ENCODE results near the gene BAD. TPM values are rescaled to one million over a fixed set of nuclear protein-coding genes. Genes with fewer than 3 reads are reported as not detected.
A peak's percentile ranks its signal among the peaks of the same experiment; 100 is the strongest.
"Not testable (repeated sequence)": the region's sequence is repeated elsewhere in the genome, so short reads cannot be mapped to it uniquely, and the experiment has no call there.

The BAD gene
- total and polyA plus RNA-seq, 4 experiments from 2014 or later = 23.1 to 70.1 (median 37.2) TPM

GRCh38 chr11:64324692-64325469 lies 40.4 kb upstream of the BAD start:
- CTCF ChIA-PET (ENCODE audit: partially characterized antibody) = interaction anchor here (1.0 to 1.1 kb wide), 2 partner anchors 20 to 24 kb away, joined by 3 to 5 read pairs; no protein-coding TSS in a partner anchor
- Mint-ChIP-seq H3K4me1 (peaks cover 4 to 8% (median 5%) of the 10 kb centered on the region in 4 donors), H3K4me3 (no peak overlapping the region)

GRCh38 chr11:64323984-64324383 lies 39.5 kb upstream of the BAD start:
- H3K36me3 Mint-ChIP-seq = peaks cover 9 to 13% of the 10 kb centered on the region in 2 donors
- POLR2A ChIA-PET (ENCODE audit: partially characterized antibody); H3K36me3 ChIP-seq (ENCODE audit: insufficient read depth, low read length); H3K9me3 Mint-ChIP-seq; H3K27me3 ChIP-seq (ENCODE audit: insufficient read depth, low read length); H3K4me3 Mint-ChIP-seq; H3K27ac ChIP-seq (ENCODE audit: low read depth, low read length); intact Hi-C loops (cut with micrococcal nuclease); H3K27me3 Mint-ChIP-seq; H3K9me3 ChIP-seq (ENCODE audit: control insufficient read depth in 1 of 2, low read length in 2 of 2); DNase-seq; H3K4me1 ChIP-seq (ENCODE audit: insufficient read depth, low read length); H3K4me3 ChIP-seq (ENCODE audit: low read length in 2 of 2): not testable (repeated sequence)
- CTCF ChIA-PET (ENCODE audit: partially characterized antibody) = interaction anchor here (2.5 kb wide), 1 partner anchor 19 kb away, joined by 5 read pairs; the partner anchor contains the start of gene ESRRA
- peak overlapping the region in 2 of 7 donors; percentile 17 to 28 for H3K27ac Mint-ChIP-seq
- H3K4me1 Mint-ChIP-seq = peaks cover 8 to 15% (median 11%) of the 10 kb centered on the region in 4 donors

More at GRCh38 chr11:64324692-64325469, 40.4 kb upstream of the BAD start:
- no peaks in the 10 kb centered on the region for H3K27me3 Mint-ChIP-seq
- Histone ChIP-seq H3K27me3 (ENCODE audit: insufficient read depth, low read length) (no peaks in the 10 kb centered on the region), H3K36me3 (ENCODE audit: insufficient read depth, low read length) (no peaks in the 10 kb centered on the region), H3K9me3 (ENCODE audit: control insufficient read depth in 1 of 2, low read length in 2 of 2) (no peaks in the 10 kb centered on the region), H3K4me1 (ENCODE audit: insufficient read depth, low read length) (no peaks in the 10 kb centered on the region), H3K27ac (ENCODE audit: low read depth, low read length) (no peak overlapping the region), H3K4me3 (ENCODE audit: low read length in 2 of 2) (no peak overlapping the region)
- peak overlapping the region in 1 of 7 donors; percentile 5 for H3K27ac Mint-ChIP-seq
- H3K9me3 Mint-ChIP-seq = no peaks in the 10 kb centered on the region
- DNase-seq = no peak
- intact Hi-C loops (cut with micrococcal nuclease) = no loop called here
- H3K36me3 Mint-ChIP-seq = peaks cover 9 to 13% of the 10 kb centered on the region in 2 donors
- POLR2A ChIA-PET (ENCODE audit: partially characterized antibody) = no interaction called here

- ChIA-PET POLR2A (ENCODE audit: partially characterized antibody) (no interaction called here), CTCF (ENCODE audit: partially characterized antibody) (interaction anchor here (2.5 kb wide), 1 partner anchor 19 kb away, joined by 5 read pairs; the partner anchor contains the start of gene ESRRA)
- Histone ChIP-seq H3K27ac (ENCODE audit: low read depth, low read length) (no peak overlapping the region), H3K4me1 (ENCODE audit: insufficient read depth, low read length) (peaks cover 12% of the 10 kb centered on the region), H3K4me3 (ENCODE audit: low read length in 2 of 2) (no peak overlapping the region), H3K9me3 (ENCODE audit: control insufficient read depth in 1 of 2, low read length in 2 of 2) (no peaks in the 10 kb centered on the region), H3K36me3 (ENCODE audit: insufficient read depth, low read length) (no peaks in the 10 kb centered on the region), H3K27me3 (ENCODE audit: insufficient read depth, low read length) (no peaks in the 10 kb centered on the region)
- H3K27me3 Mint-ChIP-seq = no peaks in the 10 kb centered on the region
- H3K4me1 Mint-ChIP-seq = peaks cover 10 to 19% (median 15%) of the 10 kb centered on the region in 4 donors
- H3K4me3 Mint-ChIP-seq = no peak overlapping the region
- DNase-seq = no peak
- intact Hi-C loops (cut with micrococcal nuclease) = no loop called here
- H3K27ac Mint-ChIP-seq = peak overlapping the region in 2 of 7 donors; percentile 28 to 77
- H3K36me3 Mint-ChIP-seq = peaks cover 9 to 13% of the 10 kb centered on the region in 2 donors
- H3K9me3 Mint-ChIP-seq = no peaks in the 10 kb centered on the region
Observed at GRCh38 chr11:64323373-64323772, 38.9 kb upstream of the BAD start.

GRCh38 chr11:64322925-64323260 lies 38.4 kb upstream of the BAD start:
- intact Hi-C loops (cut with micrococcal nuclease) = no loop called here
- Histone ChIP-seq H3K4me1 (ENCODE audit: insufficient read depth, low read length) (peaks cover 12% of the 10 kb centered on the region), H3K27ac (ENCODE audit: low read depth, low read length) (no peak overlapping the region), H3K9me3 (ENCODE audit: control insufficient read depth in 1 of 2, low read length in 2 of 2) (no peaks in the 10 kb centered on the region), H3K36me3 (ENCODE audit: insufficient read depth, low read length) (no peaks in the 10 kb centered on the region), H3K4me3 (ENCODE audit: low read length in 2 of 2) (no peak overlapping the region), H3K27me3 (ENCODE audit: insufficient read depth, low read length) (no peaks in the 10 kb centered on the region)
- DNase-seq = no peak
- peaks cover 9 to 15% of the 10 kb centered on the region in 2 donors for H3K36me3 Mint-ChIP-seq
- ChIA-PET POLR2A (ENCODE audit: partially characterized antibody) (interaction anchor here (1.1 to 1.3 kb wide), 2 partner anchors 17 to 18 kb away, joined by 3 to 4 read pairs; partner anchors contain the start of genes CCDC88B and ESRRA), CTCF (ENCODE audit: partially characterized antibody) (interaction anchor here (2.5 kb wide), 1 partner anchor 18 kb away, joined by 5 read pairs; the partner anchor contains the start of gene ESRRA)
- no peaks in the 10 kb centered on the region for H3K27me3 Mint-ChIP-seq
- H3K4me1 Mint-ChIP-seq = peaks cover 12 to 24% (median 17%) of the 10 kb centered on the region in 4 donors
- peaks cover 0 to under 1% (median 0%) of the 10 kb centered on the region in 8 donors for H3K9me3 Mint-ChIP-seq
- H3K27ac Mint-ChIP-seq = no peak overlapping the region
- no peak overlapping the region for H3K4me3 Mint-ChIP-seq

GRCh38 chr11:64321533-64321932 lies 37.1 kb upstream of the BAD start:
- intact Hi-C loops (cut with micrococcal nuclease) = no loop called here
- peaks cover 16 to 37% (median 25%) of the 10 kb centered on the region in 4 donors for H3K4me1 Mint-ChIP-seq
- ChIA-PET CTCF (ENCODE audit: partially characterized antibody) (interaction anchor here (0.5 to 2.5 kb wide), 3 partner anchors 10 to 954 kb away, joined by 3 to 5 read pairs (median 3); partner anchors contain the start of gene ESRRA), POLR2A (ENCODE audit: partially characterized antibody) (interaction anchor here (1.1 to 1.3 kb wide), 2 partner anchors 16 to 18 kb away, joined by 3 to 4 read pairs; partner anchors contain the start of genes CCDC88B and ESRRA)
- H3K36me3 Mint-ChIP-seq = peaks cover 9 to 28% of the 10 kb centered on the region in 2 donors
- H3K4me3 ChIP-seq (ENCODE audit: low read length in 2 of 2) = no peak overlapping the region
- H3K4me1 ChIP-seq (ENCODE audit: insufficient read depth, low read length) = peaks cover 20% of the 10 kb centered on the region
- H3K9me3 ChIP-seq (ENCODE audit: control insufficient read depth in 1 of 2, low read length in 2 of 2) = no peaks in the 10 kb centered on the region
- H3K36me3 ChIP-seq (ENCODE audit: insufficient read depth, low read length) = no peaks in the 10 kb centered on the region
- H3K27ac Mint-ChIP-seq = peak overlapping the region in 3 of 7 donors; percentile 34 to 84 (median 39)
- no peak for DNase-seq
- H3K9me3 Mint-ChIP-seq = peaks cover 0 to 2% (median 0%) of the 10 kb centered on the region in 8 donors
- H3K27ac ChIP-seq (ENCODE audit: low read depth, low read length) = no peak overlapping the region
- H3K4me3 Mint-ChIP-seq = peak overlapping the region in 1 of 8 donors; percentile 47
- no peaks in the 10 kb centered on the region for H3K27me3 ChIP-seq (ENCODE audit: insufficient read depth, low read length)
- no peaks in the 10 kb centered on the region for H3K27me3 Mint-ChIP-seq

GRCh38 chr11:64321026-64321425 lies 36.6 kb upstream of the BAD start:
- no peak overlapping the region for H3K4me3 ChIP-seq (ENCODE audit: low read length in 2 of 2)
- no peaks in the 10 kb centered on the region for H3K27me3 ChIP-seq (ENCODE audit: insufficient read depth, low read length)
- peaks cover 0 to 2% (median 0%) of the 10 kb centered on the region in 8 donors for H3K9me3 Mint-ChIP-seq
- POLR2A ChIA-PET (ENCODE audit: partially characterized antibody) = no interaction called here
- peak overlapping the region in 6 of 7 donors; percentile 18 to 84 (median 66) for H3K27ac Mint-ChIP-seq
- no peaks in the 10 kb centered on the region for H3K27me3 Mint-ChIP-seq
- H3K27ac ChIP-seq (ENCODE audit: low read depth, low read length) = no peak overlapping the region
- H3K4me3 Mint-ChIP-seq = peak overlapping the region in 4 of 8 donors; percentile 17 to 47 (median 40)
- peaks cover 16 to 41% (median 26%) of the 10 kb centered on the region in 4 donors for H3K4me1 Mint-ChIP-seq
- no peaks in the 10 kb centered on the region for H3K9me3 ChIP-seq (ENCODE audit: control insufficient read depth in 1 of 2, low read length in 2 of 2)
- DNase-seq = no peak
- peaks cover 25% of the 10 kb centered on the region for H3K4me1 ChIP-seq (ENCODE audit: insufficient read depth, low read length)
- peaks cover 9 to 32% of the 10 kb centered on the region in 2 donors for H3K36me3 Mint-ChIP-seq
- intact Hi-C loops (cut with micrococcal nuclease) = no loop called here
- CTCF ChIA-PET (ENCODE audit: partially characterized antibody) = no interaction called here
- H3K36me3 ChIP-seq (ENCODE audit: insufficient read depth, low read length) = no peaks in the 10 kb centered on the region

GRCh38 chr11:64320556-64320955 lies 36.1 kb upstream of the BAD start:
- Histone ChIP-seq H3K4me3 (ENCODE audit: low read length in 2 of 2) (no peak overlapping the region), H3K27ac (ENCODE audit: low read depth, low read length) (no peak overlapping the region), H3K36me3 (ENCODE audit: insufficient read depth, low read length) (no peaks in the 10 kb centered on the region), H3K27me3 (ENCODE audit: insufficient read depth, low read length) (no peaks in the 10 kb centered on the region), H3K4me1 (ENCODE audit: insufficient read depth, low read length) (peaks cover 26% of the 10 kb centered on the region), H3K9me3 (ENCODE audit: control insufficient read depth in 1 of 2, low read length in 2 of 2) (no peaks in the 10 kb centered on the region)
- Mint-ChIP-seq H3K36me3 (peaks cover 9 to 32% of the 10 kb centered on the region in 2 donors), H3K9me3 (peaks cover 0 to 2% (median 0%) of the 10 kb centered on the region in 8 donors), H3K27ac (peak overlapping the region in 6 of 7 donors; percentile 28 to 68 (median 58)), H3K4me1 (peaks cover 16 to 41% (median 26%) of the 10 kb centered on the region in 4 donors), H3K27me3 (no peaks in the 10 kb centered on the region), H3K4me3 (peak overlapping the region in 3 of 8 donors; percentile 17 to 47 (median 17))
- POLR2A ChIA-PET (ENCODE audit: partially characterized antibody) = no interaction called here
- DNase-seq = no peak
- intact Hi-C loops (cut with micrococcal nuclease) = no loop called here
- CTCF ChIA-PET (ENCODE audit: partially characterized antibody) = interaction anchor here (1.0 to 1.1 kb wide), 2 partner anchors 11 to 17 kb away, joined by 3 to 5 read pairs; no protein-coding TSS in a partner anchor

Data from CD4-positive, alpha-beta memory T cell (primary cell).